Stomach (tissue), 4 donors: Measurements from ENCODE around the gene MLLT10.
"Not testable (repeated sequence)": the region's sequence is repeated elsewhere in the genome, so short reads cannot be mapped to it uniquely, and the experiment has no call there.

Experiments
- EP300 ChIP-seq: sonication (generic); formaldehyde crosslinking; IDR thresholded peaks from one replicate; pipeline ENCODE4 v1.6.1; 2017; ENCODE audit warnings: antibody characterized with exemption
- TF ChIP-seq, protein P1 (sequence below), 7 experiments: fragments of 450-650 bp in 4 of 7; fragments of 200-600 bp in 3 of 7; sonication (generic) in 3 of 7; IDR thresholded peaks; one replicate each; pipeline ENCODE4 v1.5.1; 2016 to 2019; ENCODE audit warnings: antibody characterized with exemption in 7 of 7, control low read depth in 2 of 7, mild to moderate bottlenecking in 1 of 7

DNA sequence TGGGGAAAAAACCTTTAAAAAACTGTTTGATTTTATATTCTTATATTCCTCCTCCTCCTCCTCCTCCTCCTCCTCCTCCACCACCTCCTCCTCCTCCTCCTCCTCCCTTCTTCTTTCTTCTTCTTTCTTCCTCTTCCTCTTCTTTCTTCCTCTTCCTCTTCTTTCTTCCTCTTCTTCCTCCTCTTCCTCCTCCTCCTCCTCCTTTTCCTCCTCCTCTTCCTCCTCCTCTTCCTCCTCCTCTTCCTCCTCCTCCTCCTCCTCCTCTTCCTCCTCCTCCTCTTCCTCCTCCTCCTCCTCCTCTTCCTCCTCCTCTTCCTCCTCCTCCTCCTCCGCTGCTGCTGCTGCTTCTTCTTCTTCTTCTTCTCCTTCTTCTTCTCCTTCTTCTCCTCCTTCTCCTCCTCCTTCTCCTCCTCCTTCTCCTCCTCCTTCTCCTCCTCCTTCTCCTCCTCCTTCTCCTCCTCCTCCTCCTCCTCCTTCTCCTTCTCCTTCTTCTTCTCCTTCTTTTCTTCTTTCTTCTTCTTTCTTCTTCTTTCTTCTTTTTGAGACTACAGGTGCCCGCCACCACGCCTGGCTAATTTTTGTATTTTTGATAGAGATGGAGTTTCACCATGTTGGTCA lies 183.5 kb downstream of the MLLT10 start:
- TF ChIP-seq, protein P1, sequence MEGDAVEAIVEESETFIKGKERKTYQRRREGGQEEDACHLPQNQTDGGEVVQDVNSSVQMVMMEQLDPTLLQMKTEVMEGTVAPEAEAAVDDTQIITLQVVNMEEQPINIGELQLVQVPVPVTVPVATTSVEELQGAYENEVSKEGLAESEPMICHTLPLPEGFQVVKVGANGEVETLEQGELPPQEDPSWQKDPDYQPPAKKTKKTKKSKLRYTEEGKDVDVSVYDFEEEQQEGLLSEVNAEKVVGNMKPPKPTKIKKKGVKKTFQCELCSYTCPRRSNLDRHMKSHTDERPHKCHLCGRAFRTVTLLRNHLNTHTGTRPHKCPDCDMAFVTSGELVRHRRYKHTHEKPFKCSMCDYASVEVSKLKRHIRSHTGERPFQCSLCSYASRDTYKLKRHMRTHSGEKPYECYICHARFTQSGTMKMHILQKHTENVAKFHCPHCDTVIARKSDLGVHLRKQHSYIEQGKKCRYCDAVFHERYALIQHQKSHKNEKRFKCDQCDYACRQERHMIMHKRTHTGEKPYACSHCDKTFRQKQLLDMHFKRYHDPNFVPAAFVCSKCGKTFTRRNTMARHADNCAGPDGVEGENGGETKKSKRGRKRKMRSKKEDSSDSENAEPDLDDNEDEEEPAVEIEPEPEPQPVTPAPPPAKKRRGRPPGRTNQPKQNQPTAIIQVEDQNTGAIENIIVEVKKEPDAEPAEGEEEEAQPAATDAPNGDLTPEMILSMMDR (IDR thresholded peaks at IDR 0.05) = not testable (repeated sequence)
- TF ChIP-seq EP300 = not testable (repeated sequence)
